Measurements from ENCODE around the gene POU3F1. TPM values are rescaled to one million over a fixed set of nuclear protein-coding genes. Genes with fewer than 3 reads are reported as not detected.

The POU3F1 gene
- total and polyA plus RNA-seq, 2 of the 4 experiments (the other 2 are of a cell fraction), result not detected

DNA sequence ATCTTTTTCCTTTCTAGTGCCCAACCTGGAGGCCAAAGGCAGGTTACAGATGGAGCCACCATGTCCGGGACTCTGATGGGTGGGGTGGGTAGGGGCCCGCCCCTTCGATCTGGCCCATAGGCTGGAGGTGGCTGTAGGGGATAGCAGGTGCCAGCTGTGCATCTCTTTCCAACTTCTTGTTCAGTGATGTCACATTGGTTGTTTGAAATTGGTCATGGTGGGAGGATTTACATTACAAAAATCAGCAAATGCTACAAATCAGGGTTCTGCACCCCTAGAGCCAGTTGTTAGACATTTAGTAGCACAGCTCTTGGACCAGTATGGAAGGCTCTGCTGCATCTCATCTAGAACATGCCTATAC is 22.4 kb upstream of the POU3F1 start:
- no peak for TF ChIP-seq USF2 (IDR thresholded peaks at IDR 0.05; ENCODE audit: low read depth, low read length)
- TF ChIP-seq CEBPB (IDR thresholded peaks at IDR 0.05; ENCODE audit: low read depth, low read length), result no peak
- TF ChIP-seq RAD21 (IDR thresholded peaks at IDR 0.05; ENCODE audit: low read length), result no peak
- no peak for TF ChIP-seq MXI1 (IDR thresholded peaks at IDR 0.05; ENCODE audit: borderline replicate concordance, low read depth, low read length)
- TF ChIP-seq CTCF (conservative IDR thresholded peaks at IDR 0.05; ENCODE audit: low read depth, low read length), result no peak
- TF ChIP-seq, protein P1, sequence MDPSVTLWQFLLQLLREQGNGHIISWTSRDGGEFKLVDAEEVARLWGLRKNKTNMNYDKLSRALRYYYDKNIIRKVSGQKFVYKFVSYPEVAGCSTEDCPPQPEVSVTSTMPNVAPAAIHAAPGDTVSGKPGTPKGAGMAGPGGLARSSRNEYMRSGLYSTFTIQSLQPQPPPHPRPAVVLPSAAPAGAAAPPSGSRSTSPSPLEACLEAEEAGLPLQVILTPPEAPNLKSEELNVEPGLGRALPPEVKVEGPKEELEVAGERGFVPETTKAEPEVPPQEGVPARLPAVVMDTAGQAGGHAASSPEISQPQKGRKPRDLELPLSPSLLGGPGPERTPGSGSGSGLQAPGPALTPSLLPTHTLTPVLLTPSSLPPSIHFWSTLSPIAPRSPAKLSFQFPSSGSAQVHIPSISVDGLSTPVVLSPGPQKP (IDR thresholded peaks at IDR 0.05; ENCODE audit: borderline replicate concordance, low read depth, low read length), result no peak
- no peak for TF ChIP-seq MAFK (IDR thresholded peaks at IDR 0.05; ENCODE audit: low read depth, low read length)
- TF ChIP-seq RFX5 (IDR thresholded peaks at IDR 0.05; ENCODE audit: low read depth, low read length), result no peak
- TF ChIP-seq MAZ (IDR thresholded peaks at IDR 0.05; ENCODE audit: borderline replicate concordance, low read depth, low read length), result no peak
- no peak for TF ChIP-seq BHLHE40 (IDR thresholded peaks at IDR 0.05; ENCODE audit: low read depth, low read length)
- no peak for TF ChIP-seq POLR2A (IDR thresholded peaks at IDR 0.05; ENCODE audit: low read depth, low read length)
- no peak overlapping the region for H4K8ac ChIP-seq (ENCODE audit: low read depth in 2 of 2, low read length in 2 of 2)
- H3K4me2 ChIP-seq (ENCODE audit: low read depth, low read length), result no peak overlapping the region
- H3K23ac ChIP-seq (ENCODE audit: low read depth, low read length), result no peak overlapping the region
- POLR2A ChIA-PET (ENCODE audit: unreplicated experiment), result no interaction called here
- no peaks in the 10 kb centered on the region for H3K4me1 ChIP-seq (ENCODE audit: control insufficient read depth, insufficient read depth, low read length)
- no peak overlapping the region for H2BK120ac ChIP-seq (ENCODE audit: low read depth, low read length)
- no peaks in the 10 kb centered on the region for H3K36me3 ChIP-seq (ENCODE audit: control insufficient read depth, insufficient read depth, low read length)
- no CpG with 5 or more reads among the region's 3 CpGs for WGBS, 2 experiments (ENCODE audit: extremely low coverage in 2 of 2, insufficient read length in 1 of 2)
- in situ Hi-C loops (cut with MboI; ENCODE audit: low sequenced_read_pairs), result no loop called here
- no peak for ATAC-seq (ENCODE audit: low read depth)
- no peak overlapping the region for H3K9ac ChIP-seq (ENCODE audit: low read depth, low read length)
- BruUV-seq (replicated peaks), result no TSS peak
- dilution Hi-C loops (cut with HindIII; ENCODE audit: low sequenced_read_pairs, unreplicated experiment), result no loop called here
- H3K14ac ChIP-seq (replicated peaks; ENCODE audit: low read depth, low read length), result no peak overlapping the region
- H3K79me1 ChIP-seq (ENCODE audit: low read depth in 1 of 2, low read length in 2 of 2), result no peaks in the 10 kb centered on the region
- no peak overlapping the region for H3K18ac ChIP-seq (ENCODE audit: low read depth, low read length)
- H3K9me1 ChIP-seq (ENCODE audit: insufficient read depth, low read length), result no peaks in the 10 kb centered on the region
- peaks cover 39% of the 10 kb centered on the region for H3K27me3 ChIP-seq (ENCODE audit: control insufficient read depth, insufficient read depth, low read length)
- no peaks in the 10 kb centered on the region; the same call in 1 of the 2 replicates for H4K20me1 ChIP-seq (ENCODE audit: insufficient read depth, low read length)
- H2AK9ac ChIP-seq (replicated peaks; ENCODE audit: low read depth, low read length, poor library complexity), result no peak overlapping the region
- H2BK15ac ChIP-seq (ENCODE audit: low read depth, low read length), result no peak overlapping the region
- no peak overlapping the region for H2AK5ac ChIP-seq (ENCODE audit: low read depth, low read length)
- H4K5ac ChIP-seq (ENCODE audit: low read depth, low read length), result no peak overlapping the region
- no peak overlapping the region for H3K56ac ChIP-seq (ENCODE audit: extremely low read depth, insufficient read depth, low read length)
- H2BK5ac ChIP-seq (ENCODE audit: low read depth, low read length, poor library complexity, severe bottlenecking), result no peak overlapping the region
- DNase-seq, result no peak
- H3K4ac ChIP-seq (ENCODE audit: low read depth, low read length), result no peak overlapping the region
- intact Hi-C loops (cut with micrococcal nuclease), result no loop called here
- H3K4me3 ChIP-seq (ENCODE audit: insufficient read depth, low read depth, low read length), result no peak overlapping the region
- H4K91ac ChIP-seq (ENCODE audit: insufficient read depth, low read depth, low read length), result no peak overlapping the region
- no peaks in the 10 kb centered on the region for H3K9me3 ChIP-seq (ENCODE audit: control insufficient read depth, insufficient read depth, low read length)
- H2BK20ac ChIP-seq (ENCODE audit: low read depth, low read length), result no peak overlapping the region
- no peak overlapping the region for H2AFZ ChIP-seq (replicated peaks; ENCODE audit: low read length, poor library complexity)
- no peak overlapping the region for H3K27ac ChIP-seq (ENCODE audit: insufficient read depth, low read length)
- CTCF ChIA-PET, result no interaction called here
